ENCODE results near the gene UQCR11.

UQCR11 gene

DNA sequence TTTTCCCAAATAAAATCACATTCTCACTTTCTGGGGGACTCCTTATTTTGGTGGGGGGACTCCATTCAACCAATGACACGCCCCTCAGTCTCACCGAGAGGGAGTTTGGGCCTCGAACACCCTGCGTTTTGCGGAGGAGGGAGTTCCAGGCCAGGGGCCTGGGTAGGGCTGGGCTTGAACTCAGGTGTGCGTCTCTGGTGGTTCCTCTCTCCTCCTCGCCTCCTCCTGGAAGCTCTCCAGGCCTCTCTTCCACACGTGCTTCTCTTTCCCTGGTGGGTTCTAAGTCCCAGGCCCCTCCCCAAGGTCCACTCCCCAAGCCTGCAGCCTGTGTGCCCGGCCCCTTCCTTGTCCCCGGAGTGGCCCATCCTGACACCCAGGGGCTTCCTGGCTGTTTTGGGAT, 51.8 kb downstream of the UQCR11 start:
- TF ChIP-seq, protein P1, sequence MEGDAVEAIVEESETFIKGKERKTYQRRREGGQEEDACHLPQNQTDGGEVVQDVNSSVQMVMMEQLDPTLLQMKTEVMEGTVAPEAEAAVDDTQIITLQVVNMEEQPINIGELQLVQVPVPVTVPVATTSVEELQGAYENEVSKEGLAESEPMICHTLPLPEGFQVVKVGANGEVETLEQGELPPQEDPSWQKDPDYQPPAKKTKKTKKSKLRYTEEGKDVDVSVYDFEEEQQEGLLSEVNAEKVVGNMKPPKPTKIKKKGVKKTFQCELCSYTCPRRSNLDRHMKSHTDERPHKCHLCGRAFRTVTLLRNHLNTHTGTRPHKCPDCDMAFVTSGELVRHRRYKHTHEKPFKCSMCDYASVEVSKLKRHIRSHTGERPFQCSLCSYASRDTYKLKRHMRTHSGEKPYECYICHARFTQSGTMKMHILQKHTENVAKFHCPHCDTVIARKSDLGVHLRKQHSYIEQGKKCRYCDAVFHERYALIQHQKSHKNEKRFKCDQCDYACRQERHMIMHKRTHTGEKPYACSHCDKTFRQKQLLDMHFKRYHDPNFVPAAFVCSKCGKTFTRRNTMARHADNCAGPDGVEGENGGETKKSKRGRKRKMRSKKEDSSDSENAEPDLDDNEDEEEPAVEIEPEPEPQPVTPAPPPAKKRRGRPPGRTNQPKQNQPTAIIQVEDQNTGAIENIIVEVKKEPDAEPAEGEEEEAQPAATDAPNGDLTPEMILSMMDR (IDR thresholded peaks at IDR 0.05; ENCODE audit: control insufficient read depth, insufficient read depth, low read depth, low read length, missing control alignments): no peak
- no peak for DNase-seq (ENCODE audit: low read depth)
- no peak overlapping the region for H3K4me3 ChIP-seq (ENCODE audit: control insufficient read depth, low read depth, low read length)

DNA sequence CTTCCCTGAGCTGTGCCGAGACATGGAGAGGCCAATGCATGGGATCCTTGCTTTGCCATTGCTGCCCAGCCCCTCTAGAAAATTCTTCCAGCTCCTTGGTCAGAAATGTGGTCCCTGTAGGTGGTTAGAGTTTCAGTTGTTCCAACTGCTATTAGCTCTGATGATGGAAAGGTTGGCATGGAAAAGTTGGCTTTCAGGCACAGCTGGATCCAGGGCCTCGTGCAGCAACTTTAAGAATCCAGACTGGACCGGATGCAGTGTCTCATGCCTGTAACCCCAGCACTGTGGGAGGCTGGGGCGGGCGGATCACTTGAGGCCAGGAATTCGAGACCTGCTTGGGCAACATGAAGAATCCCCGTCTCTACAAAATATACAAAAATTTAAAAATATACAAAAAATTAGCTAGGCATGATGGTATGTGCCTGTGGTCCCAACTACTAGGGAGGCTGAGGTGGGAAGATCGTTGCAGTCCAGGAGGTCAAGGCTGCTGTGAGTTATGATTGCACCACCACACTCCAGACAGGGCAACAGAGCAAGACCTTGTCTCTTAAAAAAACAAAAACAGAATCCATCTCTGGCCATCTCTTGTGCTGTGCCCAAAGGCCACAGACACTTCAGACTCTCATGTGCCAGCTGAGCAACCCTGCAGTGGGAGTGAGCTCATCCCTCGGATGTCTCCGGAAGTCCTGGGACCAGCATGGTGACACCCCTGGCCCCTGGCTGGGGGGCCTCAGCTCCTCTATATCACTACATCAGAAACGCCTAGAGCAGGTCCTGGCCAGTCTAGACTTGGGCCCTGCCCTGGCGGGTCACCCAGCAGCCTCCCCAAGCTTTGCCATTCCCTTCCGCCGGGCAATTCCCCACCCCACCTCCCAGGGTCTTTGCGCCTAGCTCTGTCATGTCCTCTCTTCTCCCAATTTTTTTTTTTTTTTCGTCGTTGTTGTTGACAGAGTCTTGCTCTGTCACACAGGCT, 53.9 kb downstream of the UQCR11 start:
- H3K4me3 ChIP-seq (ENCODE audit: control insufficient read depth, low read depth, low read length): no peak overlapping the region
- TF ChIP-seq, protein P1 (IDR thresholded peaks at IDR 0.05; ENCODE audit: control insufficient read depth, insufficient read depth, low read depth, low read length, missing control alignments): no peak
- no peak for DNase-seq (ENCODE audit: low read depth)

DNA sequence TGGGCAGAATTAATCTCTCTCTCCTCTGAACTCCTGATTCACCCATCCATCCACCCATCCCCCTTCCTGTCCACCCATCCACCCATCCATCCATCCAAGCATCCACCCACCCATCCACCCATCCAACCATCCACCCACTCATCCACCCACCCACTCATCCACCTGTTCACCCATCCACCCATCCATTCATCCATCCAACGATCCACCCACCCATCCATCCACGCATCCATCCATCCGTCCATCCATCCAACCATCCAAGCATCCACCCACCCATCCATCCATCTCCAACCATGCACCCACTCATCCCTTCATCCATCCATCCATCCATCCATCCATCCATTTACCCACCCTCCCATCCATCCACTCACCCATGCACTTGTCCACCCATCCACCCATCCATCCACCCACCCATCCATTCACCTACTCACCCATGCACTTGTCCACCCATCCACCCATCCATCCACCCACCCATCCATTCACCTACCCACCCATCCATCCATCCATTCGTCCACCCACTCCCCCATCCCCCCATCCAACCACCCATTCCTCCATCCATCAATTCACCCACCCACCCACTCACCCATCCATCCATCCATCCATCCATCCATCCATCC, 55.8 kb downstream of the UQCR11 start:
- H3K4me3 ChIP-seq (ENCODE audit: control insufficient read depth, low read depth, low read length): no peak overlapping the region
- TF ChIP-seq, protein P1 (IDR thresholded peaks at IDR 0.05; ENCODE audit: control insufficient read depth, insufficient read depth, low read depth, low read length, missing control alignments): no peak
- no peak for DNase-seq (ENCODE audit: low read depth)

Data from AG09309 (cell line).